EH (cell line): ENCODE data around the gene SAMD4A.
"Not testable (repeated sequence)": the region's sequence is repeated elsewhere in the genome, so short reads cannot be mapped to it uniquely, and the experiment has no call there.

Experiments used
- DNase-seq: peaks from one replicate; pipeline ENCODE4 v3.0.0-alpha.2; 2015; ENCODE audit warnings: low read depth

The SAMD4A gene

GRCh38 chr14:54597795-54598443 is 31.0 kb downstream of the SAMD4A start:
- DNase-seq, result peak; percentile 78

DNA sequence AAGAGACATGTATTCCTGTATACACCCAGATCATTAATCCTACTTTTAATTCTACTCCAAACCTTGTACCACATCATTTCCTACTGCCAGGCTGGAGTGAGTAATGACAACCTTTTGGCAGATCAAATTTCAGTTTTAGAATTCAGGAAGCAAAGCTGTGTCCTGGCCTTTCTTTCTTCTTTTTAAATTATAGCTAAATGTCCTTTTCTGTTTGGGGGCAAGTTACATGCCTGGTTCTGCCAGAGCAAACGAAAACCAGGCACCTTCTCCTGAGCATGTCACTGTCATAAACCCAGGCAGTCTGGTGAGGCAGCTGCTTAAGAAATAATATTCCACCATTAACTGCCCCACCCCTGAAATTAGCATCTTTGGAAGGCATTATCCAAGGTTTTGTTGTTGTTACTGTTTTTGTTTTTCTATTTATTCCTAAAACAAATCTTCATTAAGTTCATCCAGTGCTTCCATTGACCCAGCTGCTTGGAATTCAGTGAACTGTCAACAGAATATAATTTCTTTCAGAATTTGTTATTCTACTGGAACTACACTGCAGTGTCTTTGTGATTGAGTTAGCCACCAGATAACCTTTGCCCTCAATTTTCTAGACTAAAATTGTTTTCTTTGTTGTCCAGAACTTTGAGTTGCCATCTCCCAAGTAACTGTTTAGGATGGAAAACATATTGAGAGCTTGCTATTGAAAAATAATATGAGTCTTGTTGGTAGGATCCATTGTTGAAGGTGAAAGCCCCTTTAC is 33.2 kb downstream of the SAMD4A start:
- DNase-seq, result peak; percentile 48

GRCh38 chr14:54600717-54601109 is 33.8 kb downstream of the SAMD4A start:
- peak; percentile 75 for DNase-seq

DNA sequence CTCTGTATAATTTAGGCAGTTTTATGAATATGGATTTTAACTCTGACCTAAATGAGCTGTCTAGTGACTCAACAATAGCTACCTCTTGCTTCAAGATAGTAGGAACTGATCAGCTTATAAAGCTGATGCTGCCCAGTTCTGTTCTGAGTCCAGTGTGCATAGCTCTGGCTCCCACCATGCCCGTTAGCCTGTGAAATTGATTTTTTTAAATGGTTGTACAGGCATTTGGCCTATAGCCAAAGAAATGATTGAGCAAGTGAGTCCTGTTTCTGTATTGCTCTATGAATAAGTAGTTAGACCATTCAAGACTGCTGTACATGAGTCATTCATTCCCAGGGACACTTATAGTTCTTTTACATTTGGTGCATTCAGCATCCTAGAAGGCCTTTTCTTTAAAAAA is 36.4 kb downstream of the SAMD4A start:
- DNase-seq, result peak; percentile 72

DNA sequence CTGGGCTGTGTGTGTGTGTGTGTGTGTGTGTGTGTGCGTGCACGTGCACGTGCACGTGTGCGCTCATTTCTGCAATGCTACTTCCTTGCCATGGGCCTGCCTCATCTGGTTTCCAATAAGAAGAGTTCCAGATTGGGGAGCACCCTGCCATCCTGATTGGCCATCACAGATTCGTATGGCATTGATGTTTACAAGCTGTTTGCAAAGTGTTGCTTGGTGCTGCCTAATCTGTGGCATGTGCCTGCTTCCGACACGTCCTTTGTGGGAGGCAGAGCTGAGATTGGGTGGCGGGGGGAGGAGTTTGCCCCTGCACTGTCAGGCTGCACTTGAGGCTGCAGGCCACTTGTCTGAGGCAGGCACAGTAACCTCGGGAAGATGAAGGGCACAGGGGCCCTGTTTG is 39.2 kb downstream of the SAMD4A start:
- peak; percentile 79 for DNase-seq

- DNase-seq, result peak; percentile 98
Observed at GRCh38 chr14:54606631-54607133, 39.8 kb downstream of the SAMD4A start.

- DNase-seq, result peak; percentile 29
Observed at GRCh38 chr14:54609576-54609975, 42.6 kb downstream of the SAMD4A start.

GRCh38 chr14:54610051-54610977 is 43.4 kb downstream of the SAMD4A start:
- peak; percentile 83 for DNase-seq

GRCh38 chr14:54614296-54614695 is 47.4 kb downstream of the SAMD4A start:
- no peak for DNase-seq

- DNase-seq, result peak; percentile 41
Observed at GRCh38 chr14:54617467-54617866, 50.5 kb downstream of the SAMD4A start.

- DNase-seq, result peak; percentile 58
Observed at GRCh38 chr14:54621686-54622085, 54.8 kb downstream of the SAMD4A start.

DNA sequence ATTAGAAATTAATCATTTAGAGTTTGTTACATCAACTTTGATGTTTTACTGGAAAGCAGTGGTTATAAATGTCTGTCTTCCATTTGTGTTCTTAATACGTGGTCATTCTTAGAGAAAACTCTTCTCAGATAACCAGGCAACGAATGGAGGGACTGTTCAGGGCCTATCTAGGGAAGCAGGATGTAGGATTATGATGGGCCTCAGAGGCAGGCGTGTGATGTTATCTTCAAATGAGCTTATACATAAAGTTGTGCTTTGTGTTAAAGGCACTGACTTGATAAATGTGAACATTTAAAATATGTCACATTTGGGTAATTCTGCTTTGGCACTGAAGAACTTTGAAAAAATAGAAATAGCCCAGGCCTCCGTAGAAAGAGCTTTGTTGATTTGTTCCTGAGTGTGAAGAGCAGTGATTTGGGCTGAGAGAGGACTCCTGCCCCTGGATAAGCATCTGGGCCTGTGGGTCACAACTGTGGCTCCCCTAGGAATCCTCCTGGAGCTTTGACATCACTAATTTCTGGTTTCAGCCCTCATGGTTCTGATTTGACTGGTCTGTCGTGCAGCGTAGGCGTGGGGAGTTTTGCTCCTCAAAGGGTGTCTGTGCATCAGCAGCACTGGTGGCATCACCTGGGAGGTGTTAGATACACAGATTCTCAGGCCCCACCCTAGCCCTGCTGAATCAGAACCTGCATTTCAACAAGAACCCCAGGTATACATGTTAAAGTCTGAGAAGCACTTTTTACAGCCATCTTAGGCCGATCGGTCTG is 55.4 kb downstream of the SAMD4A start:
- DNase-seq, result no peak

DNA sequence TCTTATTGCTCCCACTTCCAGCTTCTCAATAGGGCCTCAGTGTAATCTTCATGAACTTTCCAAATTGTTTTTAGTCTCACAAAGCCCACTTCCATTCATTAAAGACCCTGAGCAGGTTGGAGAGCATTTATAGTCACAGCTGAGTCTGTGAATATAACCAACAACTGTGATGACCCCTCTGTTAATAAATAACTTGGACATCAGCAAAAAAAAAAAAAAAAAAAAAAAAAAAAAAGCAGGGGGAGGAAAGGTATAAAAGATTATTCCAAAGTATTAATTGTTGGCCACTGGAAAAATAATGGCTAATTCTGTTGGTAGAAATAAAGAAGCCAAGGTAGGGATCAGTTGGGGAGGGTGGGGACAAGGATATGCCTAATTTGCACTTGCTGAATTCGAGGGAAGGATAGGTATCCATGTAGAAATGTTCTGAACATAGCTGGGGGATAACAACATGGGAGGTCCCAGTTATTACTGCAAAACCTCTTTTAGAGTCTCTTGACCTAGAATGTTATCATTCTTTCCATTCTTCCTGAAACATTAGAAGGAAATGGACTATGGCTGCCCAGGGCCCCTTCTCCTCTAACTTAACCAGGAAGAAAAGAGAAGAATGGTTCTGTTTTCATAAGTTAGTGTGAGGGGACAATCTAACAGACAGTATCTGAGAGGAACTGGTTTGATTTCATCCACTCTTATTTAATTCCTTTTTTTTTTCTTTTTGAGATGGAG is 56.5 kb downstream of the SAMD4A start:
- DNase-seq, result peak; percentile 29

GRCh38 chr14:54624005-54624358 is 57.1 kb downstream of the SAMD4A start:
- DNase-seq, result not testable (repeated sequence)

DNA sequence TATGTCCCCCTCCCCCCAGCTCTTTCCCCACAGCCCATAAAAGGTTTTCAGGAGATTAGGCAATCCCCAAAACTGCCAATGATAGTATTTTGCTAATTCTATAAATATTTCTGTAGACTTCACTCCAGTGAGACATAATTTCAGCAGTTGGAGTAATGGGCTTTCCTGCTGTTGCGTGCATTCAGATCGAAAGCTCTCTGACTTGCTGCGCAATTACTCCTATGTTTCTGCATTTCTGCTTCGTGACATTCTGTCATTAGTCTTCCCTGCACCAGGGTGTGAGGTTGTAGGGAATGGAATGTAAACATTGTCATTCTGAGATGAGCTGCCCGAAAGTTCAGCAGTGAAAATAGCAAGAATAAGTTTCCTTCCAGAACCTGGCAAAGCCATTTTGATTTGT is 58.2 kb downstream of the SAMD4A start:
- peak; percentile 80 for DNase-seq

GRCh38 chr14:54627219-54627539 is 60.3 kb downstream of the SAMD4A start:
- DNase-seq, result no peak

- peak; percentile 78 for DNase-seq
Observed at GRCh38 chr14:54627540-54628363, 60.8 kb downstream of the SAMD4A start.

DNA sequence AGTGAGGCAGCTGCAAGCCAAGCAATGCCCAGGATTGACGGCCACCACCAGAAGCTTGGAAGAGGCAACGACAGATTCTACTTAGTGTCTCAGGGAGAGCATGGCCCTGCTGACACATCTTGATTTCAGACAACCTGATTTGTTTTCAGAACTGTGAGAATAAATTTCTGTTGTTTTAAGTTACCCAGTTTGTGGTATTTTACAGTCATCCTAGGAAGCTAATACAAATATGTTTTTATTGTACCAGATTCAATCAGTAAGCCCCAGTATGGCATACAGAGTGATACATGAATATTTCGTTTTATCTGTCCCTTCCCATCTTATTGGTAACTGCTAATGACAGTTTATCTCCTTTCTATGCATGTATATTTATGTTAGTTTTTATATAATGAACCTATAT is 62.3 kb downstream of the SAMD4A start:
- no peak for DNase-seq

GRCh38 chr14:54629635-54630360 is 62.9 kb downstream of the SAMD4A start:
- no peak for DNase-seq

- DNase-seq, result no peak
Observed at GRCh38 chr14:54631016-54631415, 64.1 kb downstream of the SAMD4A start.
